ENCODE data around the gene PRR3. TPM values are rescaled to one million over a fixed set of nuclear protein-coding genes. Genes with fewer than 3 reads are reported as not detected.

The PRR3 gene
- total RNA-seq, 1 experiment from 2014 or later: 13.1 TPM

- no peaks in the 10 kb centered on the region for H3K27me3 Mint-ChIP-seq (ENCODE audit: low read depth)
- ChIA-PET CTCF (interaction anchor here (1.0 to 2.6 kb wide), 4 partner anchors 13 to 127 kb away, joined by 3 to 13 read pairs (median 4); no protein-coding TSS in a partner anchor), POLR2A (interaction anchor here (1.2 to 1.4 kb wide), 3 partner anchors 11 to 76 kb away, joined by 3 to 6 read pairs (median 5); no protein-coding TSS in a partner anchor)
- DNase-seq (ENCODE audit: low spot score) (no peak), ATAC-seq (no peak)
- H3K27ac Mint-ChIP-seq: peak overlapping the region; percentile 17
- peaks cover 71% of the 10 kb centered on the region for H3K36me3 Mint-ChIP-seq
- H3K9me3 Mint-ChIP-seq: no peaks in the 10 kb centered on the region
- H3K4me1 Mint-ChIP-seq: peaks cover 33% of the 10 kb centered on the region
- TF ChIP-seq NR2C2 (CRISPR knock-in tag; IDR thresholded peaks at IDR 0.05) (no peak), EMX1 (CRISPR knock-in tag; IDR thresholded peaks at IDR 0.05) (no peak), ELF4 (CRISPR knock-in tag; IDR thresholded peaks at IDR 0.05; ENCODE audit: low read depth) (no peak), GRHL2 (CRISPR knock-in tag; IDR thresholded peaks at IDR 0.05; ENCODE audit: insufficient replicate concordance, severe bottlenecking) (no peak), AFF4 (CRISPR knock-in tag; IDR thresholded peaks at IDR 0.05; ENCODE audit: borderline replicate concordance) (no peak), MXD4 (CRISPR knock-in tag; IDR thresholded peaks at IDR 0.05; ENCODE audit: borderline replicate concordance) (no peak), NFYB (CRISPR knock-in tag; conservative IDR thresholded peaks at IDR 0.05; ENCODE audit: low read depth) (no peak), E2F1 (CRISPR knock-in tag; IDR thresholded peaks at IDR 0.05) (no peak), NR1H2 (CRISPR knock-in tag; IDR thresholded peaks at IDR 0.05) (no peak), FOXP1 (CRISPR knock-in tag; IDR thresholded peaks at IDR 0.05; ENCODE audit: borderline replicate concordance) (no peak)
- TF ChIP-seq, protein P1, sequence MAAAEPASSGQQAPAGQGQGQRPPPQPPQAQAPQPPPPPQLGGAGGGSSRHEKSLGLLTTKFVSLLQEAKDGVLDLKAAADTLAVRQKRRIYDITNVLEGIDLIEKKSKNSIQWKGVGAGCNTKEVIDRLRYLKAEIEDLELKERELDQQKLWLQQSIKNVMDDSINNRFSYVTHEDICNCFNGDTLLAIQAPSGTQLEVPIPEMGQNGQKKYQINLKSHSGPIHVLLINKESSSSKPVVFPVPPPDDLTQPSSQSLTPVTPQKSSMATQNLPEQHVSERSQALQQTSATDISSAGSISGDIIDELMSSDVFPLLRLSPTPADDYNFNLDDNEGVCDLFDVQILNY (CRISPR knock-in tag; IDR thresholded peaks at IDR 0.05): no peak
- TF ChIP-seq, protein P2, sequence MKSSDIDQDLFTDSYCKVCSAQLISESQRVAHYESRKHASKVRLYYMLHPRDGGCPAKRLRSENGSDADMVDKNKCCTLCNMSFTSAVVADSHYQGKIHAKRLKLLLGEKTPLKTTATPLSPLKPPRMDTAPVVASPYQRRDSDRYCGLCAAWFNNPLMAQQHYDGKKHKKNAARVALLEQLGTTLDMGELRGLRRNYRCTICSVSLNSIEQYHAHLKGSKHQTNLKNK (CRISPR knock-in tag; IDR thresholded peaks at IDR 0.05): no peak
- TF ChIP-seq, protein P3, sequence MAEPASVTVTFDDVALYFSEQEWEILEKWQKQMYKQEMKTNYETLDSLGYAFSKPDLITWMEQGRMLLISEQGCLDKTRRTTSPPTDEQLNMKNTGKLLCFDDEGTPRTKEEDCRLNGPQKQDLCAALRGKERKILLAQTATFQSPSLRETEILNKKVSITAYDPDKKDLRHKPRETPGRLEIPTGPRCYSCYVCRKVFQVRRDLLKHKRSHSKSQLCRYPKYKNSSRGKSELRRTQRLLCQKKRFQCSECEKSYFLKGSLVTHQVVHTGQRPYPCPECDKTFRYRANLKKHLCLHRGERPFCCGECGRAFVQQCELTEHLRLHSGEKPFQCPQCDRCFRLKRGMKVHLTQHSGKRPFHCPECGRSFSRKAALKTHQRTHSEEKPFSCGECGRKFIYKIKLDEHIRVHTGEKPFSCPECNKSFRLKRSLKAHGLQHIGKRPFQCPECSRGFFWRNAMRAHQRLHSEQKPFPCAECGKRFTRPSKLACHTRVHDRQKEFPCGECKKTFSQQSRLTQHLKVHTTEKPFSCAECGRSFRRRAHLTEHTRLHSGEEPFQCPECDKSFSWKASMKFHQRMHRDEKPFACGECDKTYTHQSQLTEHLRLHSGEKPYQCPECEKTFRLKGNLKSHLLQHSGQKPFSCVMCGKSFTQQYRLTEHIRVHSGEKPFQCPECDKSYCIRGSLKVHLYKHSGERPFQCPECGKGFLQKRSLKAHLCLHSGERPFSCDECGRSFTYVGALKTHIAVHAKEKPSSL (CRISPR knock-in tag; conservative IDR thresholded peaks at IDR 0.05): no peak
- no peak overlapping the region for H3K4me3 Mint-ChIP-seq
Measured at GRCh38 chr6:30611150-30611855, 54.2 kb downstream of the PRR3 start.

DNA sequence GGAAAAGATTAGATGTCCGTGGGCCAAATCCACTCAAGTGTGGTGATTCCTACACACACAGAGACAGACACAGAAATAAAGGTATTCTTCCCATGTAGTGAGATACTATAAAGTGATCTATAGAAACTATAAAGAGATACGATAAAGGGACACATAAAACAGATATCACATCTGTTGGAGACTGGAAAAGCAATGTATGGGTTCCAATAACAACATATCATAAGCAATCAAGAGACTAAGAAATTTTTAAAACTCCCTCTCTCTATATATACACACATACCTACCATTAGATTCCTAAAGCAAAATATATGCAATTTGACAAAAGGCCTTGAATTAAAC, 54.7 kb downstream of the PRR3 start:
- POLR2A ChIA-PET: interaction anchor here (1.1 to 1.6 kb wide), 3 partner anchors 11 to 41 kb away, joined by 4 to 8 read pairs (median 6); partner anchors contain the start of gene ABCF1
- H3K36me3 Mint-ChIP-seq: peaks cover 71% of the 10 kb centered on the region

More for the DNA sequence above, 54.7 kb downstream of the PRR3 start:
- CTCF ChIA-PET: interaction anchor here (0.9 to 2.6 kb wide), 6 partner anchors 15 to 158 kb away, joined by 3 to 13 read pairs (median 7); partner anchors contain the start of genes DHX16 and MDC1
- H3K4me3 Mint-ChIP-seq: no peak overlapping the region
- no peak for ATAC-seq
- 0 out of 2 replicates have a peak, but pooled peaks have one; percentile 27 for TF ChIP-seq EMX1 (CRISPR knock-in tag; IDR thresholded peaks at IDR 0.05)
- TF ChIP-seq, protein P4, sequence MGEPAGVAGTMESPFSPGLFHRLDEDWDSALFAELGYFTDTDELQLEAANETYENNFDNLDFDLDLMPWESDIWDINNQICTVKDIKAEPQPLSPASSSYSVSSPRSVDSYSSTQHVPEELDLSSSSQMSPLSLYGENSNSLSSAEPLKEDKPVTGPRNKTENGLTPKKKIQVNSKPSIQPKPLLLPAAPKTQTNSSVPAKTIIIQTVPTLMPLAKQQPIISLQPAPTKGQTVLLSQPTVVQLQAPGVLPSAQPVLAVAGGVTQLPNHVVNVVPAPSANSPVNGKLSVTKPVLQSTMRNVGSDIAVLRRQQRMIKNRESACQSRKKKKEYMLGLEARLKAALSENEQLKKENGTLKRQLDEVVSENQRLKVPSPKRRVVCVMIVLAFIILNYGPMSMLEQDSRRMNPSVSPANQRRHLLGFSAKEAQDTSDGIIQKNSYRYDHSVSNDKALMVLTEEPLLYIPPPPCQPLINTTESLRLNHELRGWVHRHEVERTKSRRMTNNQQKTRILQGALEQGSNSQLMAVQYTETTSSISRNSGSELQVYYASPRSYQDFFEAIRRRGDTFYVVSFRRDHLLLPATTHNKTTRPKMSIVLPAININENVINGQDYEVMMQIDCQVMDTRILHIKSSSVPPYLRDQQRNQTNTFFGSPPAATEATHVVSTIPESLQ (CRISPR knock-in tag; IDR thresholded peaks at IDR 0.05): no peak
- H3K27ac Mint-ChIP-seq: peak overlapping the region; percentile 10
- H3K4me1 Mint-ChIP-seq: peaks cover 33% of the 10 kb centered on the region
- H3K27me3 Mint-ChIP-seq (ENCODE audit: low read depth): no peaks in the 10 kb centered on the region
- DNase-seq (ENCODE audit: low spot score): no peak
- H3K9me3 Mint-ChIP-seq: no peaks in the 10 kb centered on the region
